ENCODE data around the gene POLR2B.

DNA sequence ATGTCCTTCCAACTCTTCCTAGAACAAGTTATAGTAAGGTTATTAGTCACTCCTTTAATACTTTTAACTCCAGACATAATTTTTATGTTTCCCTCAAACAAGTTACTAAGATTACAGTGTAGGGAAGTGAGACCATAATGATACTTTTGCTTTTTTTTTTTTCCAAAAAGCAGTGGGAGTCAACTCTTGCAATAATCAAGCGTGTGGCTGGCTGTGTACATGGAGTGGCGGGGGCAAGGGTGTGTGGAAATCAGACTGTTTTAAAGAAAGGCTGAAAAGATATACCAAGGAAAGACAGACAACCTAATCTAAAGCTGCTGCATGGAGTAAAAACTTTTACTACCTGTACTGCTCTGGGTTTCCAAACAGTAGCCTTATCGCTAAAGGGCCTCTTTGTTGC lies 5.4 kb upstream of the POLR2B start:
- TF ChIP-seq, protein P1, sequence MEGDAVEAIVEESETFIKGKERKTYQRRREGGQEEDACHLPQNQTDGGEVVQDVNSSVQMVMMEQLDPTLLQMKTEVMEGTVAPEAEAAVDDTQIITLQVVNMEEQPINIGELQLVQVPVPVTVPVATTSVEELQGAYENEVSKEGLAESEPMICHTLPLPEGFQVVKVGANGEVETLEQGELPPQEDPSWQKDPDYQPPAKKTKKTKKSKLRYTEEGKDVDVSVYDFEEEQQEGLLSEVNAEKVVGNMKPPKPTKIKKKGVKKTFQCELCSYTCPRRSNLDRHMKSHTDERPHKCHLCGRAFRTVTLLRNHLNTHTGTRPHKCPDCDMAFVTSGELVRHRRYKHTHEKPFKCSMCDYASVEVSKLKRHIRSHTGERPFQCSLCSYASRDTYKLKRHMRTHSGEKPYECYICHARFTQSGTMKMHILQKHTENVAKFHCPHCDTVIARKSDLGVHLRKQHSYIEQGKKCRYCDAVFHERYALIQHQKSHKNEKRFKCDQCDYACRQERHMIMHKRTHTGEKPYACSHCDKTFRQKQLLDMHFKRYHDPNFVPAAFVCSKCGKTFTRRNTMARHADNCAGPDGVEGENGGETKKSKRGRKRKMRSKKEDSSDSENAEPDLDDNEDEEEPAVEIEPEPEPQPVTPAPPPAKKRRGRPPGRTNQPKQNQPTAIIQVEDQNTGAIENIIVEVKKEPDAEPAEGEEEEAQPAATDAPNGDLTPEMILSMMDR (conservative IDR thresholded peaks at IDR 0.05) = no peak
- no peak for TF ChIP-seq EZH2 (IDR thresholded peaks at IDR 0.05; ENCODE audit: low read depth)

Measured in PC-9 (cell line).